Stimulated activated CD4-positive, alpha-beta T cell treated with anti-CD3 and anti-CD28 coated beads, Interleukin-2, amount 100 ng/mL, for 24 hours (primary cell): Measurements from ENCODE around the gene FGB.
"Not testable (repeated sequence)": the region's sequence is repeated elsewhere in the genome, so short reads cannot be mapped to it uniquely, and the experiment has no call there.

Experiments
- DNase-seq, 2 donors: peaks; one replicate each; pipeline ENCODE4 v3.0.0-alpha.2; 2020

FGB gene

DNA sequence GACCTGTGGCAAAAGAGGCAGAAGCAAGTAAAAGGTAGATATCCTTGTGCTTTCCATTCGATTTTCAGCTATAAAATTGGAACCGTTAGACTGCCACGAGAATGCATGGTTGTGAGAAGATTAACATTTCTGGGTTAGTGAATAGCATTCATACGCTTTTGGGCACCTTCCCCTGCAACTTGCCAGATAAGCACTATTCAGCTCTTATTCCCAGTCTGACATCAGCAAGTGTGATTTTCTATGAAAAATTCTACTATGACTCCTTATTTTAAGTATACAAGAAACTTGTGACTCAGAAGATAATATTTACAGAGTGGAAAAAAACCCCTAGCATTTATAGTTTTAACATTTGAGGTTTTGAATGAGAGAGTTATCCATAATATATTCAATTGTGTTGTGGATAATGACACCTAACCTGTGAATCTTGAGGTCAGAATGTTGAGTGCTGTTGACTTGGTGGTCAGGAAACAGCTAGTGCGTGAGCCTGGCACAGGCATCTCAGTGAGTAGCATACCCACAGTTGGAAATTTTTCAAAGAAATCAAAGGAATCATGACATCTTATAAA is 3.9 kb downstream of the FGB start:
- DNase-seq, result no peak

DNA sequence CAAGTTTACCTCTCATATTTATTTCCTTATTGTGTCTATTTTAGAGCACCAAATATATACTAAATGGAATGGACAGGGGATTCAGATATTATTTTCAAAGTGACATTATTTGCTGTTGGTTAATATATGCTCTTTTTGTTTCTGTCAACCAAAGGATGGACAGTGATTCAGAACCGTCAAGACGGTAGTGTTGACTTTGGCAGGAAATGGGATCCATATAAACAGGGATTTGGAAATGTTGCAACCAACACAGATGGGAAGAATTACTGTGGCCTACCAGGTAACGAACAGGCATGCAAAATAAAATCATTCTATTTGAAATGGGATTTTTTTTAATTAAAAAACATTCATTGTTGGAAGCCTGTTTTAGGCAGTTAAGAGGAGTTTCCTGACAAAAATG is 6.2 kb downstream of the FGB start:
- no peak for DNase-seq

DNA sequence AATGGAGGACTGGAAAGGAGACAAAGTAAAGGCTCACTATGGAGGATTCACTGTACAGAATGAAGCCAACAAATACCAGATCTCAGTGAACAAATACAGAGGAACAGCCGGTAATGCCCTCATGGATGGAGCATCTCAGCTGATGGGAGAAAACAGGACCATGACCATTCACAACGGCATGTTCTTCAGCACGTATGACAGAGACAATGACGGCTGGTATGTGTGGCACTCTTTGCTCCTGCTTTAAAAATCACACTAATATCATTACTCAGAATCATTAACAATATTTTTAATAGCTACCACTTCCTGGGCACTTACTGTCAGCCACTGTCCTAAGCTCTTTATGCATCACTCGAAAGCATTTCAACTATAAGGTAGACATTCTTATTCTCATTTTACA is 6.8 kb downstream of the FGB start:
- no peak for DNase-seq

GRCh38 chr4:154573190-154573870 is 10.5 kb downstream of the FGB start:
- no peak for DNase-seq

- no peak for DNase-seq
Observed at GRCh38 chr4:154574311-154574710, 11.5 kb downstream of the FGB start.

DNA sequence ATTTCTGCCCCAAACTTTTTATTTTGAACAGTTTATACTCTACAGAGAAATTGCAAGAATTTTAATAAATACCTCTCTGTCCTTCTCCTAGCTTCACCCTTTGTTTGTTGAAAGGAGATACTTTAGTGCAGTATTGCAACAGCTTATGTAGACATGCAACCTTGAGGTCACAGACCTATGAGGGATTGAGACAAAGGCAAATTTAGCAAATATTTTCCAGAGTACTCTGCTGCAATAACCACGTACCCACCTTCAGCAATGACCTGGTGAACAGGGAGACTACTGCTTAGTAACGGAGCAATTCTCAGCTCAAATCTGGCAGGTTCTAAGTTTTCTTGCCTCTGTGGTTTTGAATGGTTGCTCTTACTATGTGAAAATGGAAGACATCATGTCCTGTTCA is 14.5 kb downstream of the FGB start:
- no peak for DNase-seq

GRCh38 chr4:154578919-154579318 is 16.1 kb downstream of the FGB start:
- no peak for DNase-seq

GRCh38 chr4:154579927-154580326 is 17.1 kb downstream of the FGB start:
- DNase-seq, result no peak

DNA sequence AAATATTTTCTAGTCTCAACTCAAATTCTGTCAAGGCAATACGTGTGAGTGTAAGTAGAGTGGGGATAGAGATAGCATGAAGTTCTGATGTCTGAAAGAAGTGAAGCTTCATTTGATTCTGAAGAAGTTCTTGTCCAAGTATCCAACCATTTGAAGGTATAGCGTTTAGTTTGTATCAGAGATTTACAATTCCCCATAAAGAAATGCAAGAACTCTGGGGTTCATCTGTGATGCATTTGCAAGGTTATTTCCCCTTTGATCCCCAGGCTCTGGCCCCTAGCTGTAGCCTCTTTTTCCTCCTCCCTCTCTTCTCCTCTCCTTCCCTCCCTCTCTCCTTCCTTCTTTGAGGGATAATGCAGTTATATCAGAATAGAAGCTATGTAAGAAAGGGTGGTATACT is 19.9 kb downstream of the FGB start:
- DNase-seq, result no peak

DNA sequence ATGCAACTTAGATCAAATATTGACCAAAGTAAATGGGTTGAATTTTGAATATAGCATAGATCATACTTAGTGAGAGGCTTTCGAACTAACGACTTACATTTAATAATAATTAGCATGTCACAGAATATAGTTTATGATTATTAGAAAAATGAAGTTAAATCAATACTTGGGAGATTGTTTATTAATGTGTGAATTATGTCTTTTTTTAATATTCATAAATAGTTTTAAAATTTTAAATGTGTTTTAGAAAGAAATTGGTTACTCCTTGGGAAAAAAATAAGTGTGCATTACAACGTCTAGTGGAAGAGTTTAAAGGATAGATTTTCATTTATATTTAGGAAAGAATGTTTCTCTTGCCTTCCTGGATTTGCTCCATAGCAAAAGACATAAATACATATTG is 20.4 kb downstream of the FGB start:
- no peak for DNase-seq

- no peak for DNase-seq
Observed at GRCh38 chr4:154583677-154584076, 20.9 kb downstream of the FGB start.

DNA sequence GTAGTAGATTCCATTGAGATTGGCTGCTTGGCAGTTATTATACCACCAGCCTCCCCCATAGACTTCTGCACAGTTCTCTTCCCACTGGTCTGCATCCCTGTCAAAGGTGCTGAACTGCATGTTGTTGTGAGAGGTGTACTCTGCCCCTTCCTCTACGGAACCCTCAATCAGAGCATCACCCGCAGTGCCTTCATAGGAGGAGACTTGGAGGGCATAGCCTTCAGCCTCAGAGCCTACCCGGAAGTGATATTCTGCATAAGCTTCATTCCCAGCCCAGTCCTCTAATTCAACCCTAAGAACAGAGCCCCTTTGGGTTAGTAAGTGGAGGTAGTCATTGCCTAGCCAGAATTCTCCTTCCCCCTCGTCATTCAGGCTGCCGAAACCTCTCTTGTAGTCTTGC is 21.4 kb downstream of the FGB start:
- DNase-seq, result no peak

- DNase-seq, result no peak
Observed at GRCh38 chr4:154585369-154586018, 22.7 kb downstream of the FGB start.

- DNase-seq, result no peak
Observed at GRCh38 chr4:154586296-154587033, 23.7 kb downstream of the FGB start.

- DNase-seq, result no peak
Observed at GRCh38 chr4:154588198-154588597, 25.4 kb downstream of the FGB start.

GRCh38 chr4:154589296-154590197 is 26.7 kb downstream of the FGB start:
- no peak for DNase-seq

GRCh38 chr4:154590329-154591006 is 27.7 kb downstream of the FGB start, which contains the start of gene FGA:
FGA (minus strand) TSS chr4:154590742; CDS start chr4:154590687, 55 bp downstream.
- DNase-seq, result no peak

- DNase-seq, result no peak
Observed at GRCh38 chr4:154591890-154592289, 29.1 kb downstream of the FGB start.

GRCh38 chr4:154593868-154594267 is 31.1 kb downstream of the FGB start:
- DNase-seq, result no peak

DNA sequence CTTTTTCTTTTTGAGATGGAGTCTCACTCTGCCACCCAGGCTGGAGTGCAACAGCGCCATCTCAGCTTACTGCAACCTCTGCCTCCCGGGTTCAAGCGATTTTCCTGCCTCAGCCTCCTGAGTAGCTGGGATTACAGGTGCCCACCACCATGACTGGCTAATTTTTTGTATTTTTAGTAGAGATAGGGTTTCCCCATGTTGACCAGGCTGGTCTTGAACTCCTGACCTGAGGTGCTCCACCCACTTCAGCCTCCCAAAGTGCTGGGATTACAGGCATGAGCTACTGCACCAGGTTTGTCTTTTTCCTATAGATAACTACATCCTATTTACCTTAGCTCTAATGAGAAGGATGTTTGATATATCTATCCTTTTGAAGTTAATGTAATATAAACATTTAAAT is 31.5 kb downstream of the FGB start:
- DNase-seq, result not testable (repeated sequence)

DNA sequence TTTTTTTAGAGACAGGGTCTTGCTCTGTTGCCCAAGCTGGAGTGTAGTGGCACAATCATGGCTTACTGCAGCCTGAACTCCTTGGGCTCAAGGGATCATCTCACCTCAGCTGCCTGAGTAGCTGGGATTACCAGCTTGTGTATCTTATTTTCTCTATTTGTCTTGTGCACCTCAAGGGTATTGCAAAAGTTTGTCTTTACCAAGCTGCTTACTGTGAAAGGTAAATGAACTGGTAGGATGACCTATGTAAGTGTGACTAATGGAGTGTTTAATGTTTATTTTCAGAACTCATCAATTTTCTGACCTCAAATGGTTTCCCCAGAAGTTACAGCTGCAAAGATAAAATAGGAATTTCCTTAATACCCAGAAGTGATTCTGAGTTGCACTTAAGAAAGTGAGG is 33.0 kb downstream of the FGB start:
- no peak for DNase-seq

DNA sequence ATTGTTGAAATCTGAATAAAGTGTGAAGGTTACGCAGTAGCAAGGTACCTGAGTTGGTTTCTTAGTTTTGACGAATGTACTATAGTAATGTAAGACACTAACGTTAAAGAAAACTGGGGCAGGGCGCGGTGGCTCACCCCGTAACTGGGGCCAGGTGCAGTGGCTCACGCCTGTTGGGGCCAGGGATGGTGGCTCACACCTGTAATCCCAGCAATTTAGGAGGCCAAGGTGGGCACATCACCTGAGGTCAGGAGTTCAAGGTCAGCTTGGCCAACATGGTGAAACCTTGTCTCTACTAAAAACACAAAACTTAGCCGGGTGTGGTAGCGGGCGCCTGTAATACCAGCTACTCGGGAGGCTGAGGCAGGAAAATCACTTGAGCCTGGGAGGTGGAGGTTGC is 34.5 kb downstream of the FGB start:
- DNase-seq, result not testable (repeated sequence)
